ENCODE data around the gene SP140L. TPM values are rescaled to one million over a fixed set of nuclear protein-coding genes. Genes with fewer than 3 reads are reported as not detected.

Gene SP140L
- total RNA-seq, 3 donors from 2014 or later (not counting 1 experiment from before 2014, with no cell fraction given): 58.4 to 92.6 (median 73.4) TPM

DNA sequence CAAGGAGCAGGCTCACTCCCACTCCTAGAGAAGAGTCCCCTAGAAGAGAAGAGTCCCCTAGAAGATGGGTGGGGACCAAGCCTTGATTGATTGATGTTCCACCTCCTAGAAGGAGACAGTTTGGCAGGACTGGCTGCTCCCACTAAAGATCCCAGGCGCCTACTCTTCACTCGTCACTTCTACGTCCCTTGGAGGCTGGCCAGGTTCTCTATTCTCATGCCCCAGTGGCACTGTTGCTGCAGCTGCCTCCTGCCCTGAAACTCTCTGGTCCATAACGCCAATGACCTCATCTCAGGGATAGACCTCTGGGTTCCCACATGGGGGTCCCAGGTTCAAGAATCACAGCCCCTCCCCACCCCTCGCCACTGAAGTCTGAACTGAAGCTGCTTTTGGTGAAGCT lies 2.5 kb upstream of the SP140L start:
- peaks cover 67 to 74% of the 10 kb centered on the region in 2 donors for H3K4me1 Mint-ChIP-seq
- DNase-seq (no peak), ATAC-seq (no peak)
- H3K9me3 Mint-ChIP-seq: no peaks in the 10 kb centered on the region
- peak overlapping the region; percentile 16 to 40 for H3K27ac Mint-ChIP-seq
- H3K4me3 Mint-ChIP-seq: no peak overlapping the region
- Histone ChIP-seq H3K4me1 (ENCODE audit: control insufficient read depth, insufficient read depth, low read length) (peaks cover 40% of the 10 kb centered on the region), H3K27me3 (ENCODE audit: control insufficient read depth, insufficient read depth, low read length) (no peaks in the 10 kb centered on the region), H3K4me3 (ENCODE audit: low read length) (no peak overlapping the region), H3K27ac (ENCODE audit: low read length) (no peak overlapping the region), H3K9me3 (ENCODE audit: control insufficient read depth, insufficient read depth, low read length) (no peaks in the 10 kb centered on the region), H3K36me3 (ENCODE audit: control insufficient read depth, insufficient read depth, low read length) (no peaks in the 10 kb centered on the region)
- intact Hi-C loops (cut with micrococcal nuclease): no loop called here
- WGBS (ENCODE audit: insufficient coverage): 88% methylated on average over 5 of the region's 5 CpGs
- no peaks in the 10 kb centered on the region for H3K27me3 Mint-ChIP-seq (ENCODE audit: low read depth in 2 of 2)
- TF ChIP-seq, protein P1, sequence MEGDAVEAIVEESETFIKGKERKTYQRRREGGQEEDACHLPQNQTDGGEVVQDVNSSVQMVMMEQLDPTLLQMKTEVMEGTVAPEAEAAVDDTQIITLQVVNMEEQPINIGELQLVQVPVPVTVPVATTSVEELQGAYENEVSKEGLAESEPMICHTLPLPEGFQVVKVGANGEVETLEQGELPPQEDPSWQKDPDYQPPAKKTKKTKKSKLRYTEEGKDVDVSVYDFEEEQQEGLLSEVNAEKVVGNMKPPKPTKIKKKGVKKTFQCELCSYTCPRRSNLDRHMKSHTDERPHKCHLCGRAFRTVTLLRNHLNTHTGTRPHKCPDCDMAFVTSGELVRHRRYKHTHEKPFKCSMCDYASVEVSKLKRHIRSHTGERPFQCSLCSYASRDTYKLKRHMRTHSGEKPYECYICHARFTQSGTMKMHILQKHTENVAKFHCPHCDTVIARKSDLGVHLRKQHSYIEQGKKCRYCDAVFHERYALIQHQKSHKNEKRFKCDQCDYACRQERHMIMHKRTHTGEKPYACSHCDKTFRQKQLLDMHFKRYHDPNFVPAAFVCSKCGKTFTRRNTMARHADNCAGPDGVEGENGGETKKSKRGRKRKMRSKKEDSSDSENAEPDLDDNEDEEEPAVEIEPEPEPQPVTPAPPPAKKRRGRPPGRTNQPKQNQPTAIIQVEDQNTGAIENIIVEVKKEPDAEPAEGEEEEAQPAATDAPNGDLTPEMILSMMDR (IDR thresholded peaks at IDR 0.05): no peak
- peaks cover 8% of the 10 kb centered on the region for H3K36me3 Mint-ChIP-seq

DNA sequence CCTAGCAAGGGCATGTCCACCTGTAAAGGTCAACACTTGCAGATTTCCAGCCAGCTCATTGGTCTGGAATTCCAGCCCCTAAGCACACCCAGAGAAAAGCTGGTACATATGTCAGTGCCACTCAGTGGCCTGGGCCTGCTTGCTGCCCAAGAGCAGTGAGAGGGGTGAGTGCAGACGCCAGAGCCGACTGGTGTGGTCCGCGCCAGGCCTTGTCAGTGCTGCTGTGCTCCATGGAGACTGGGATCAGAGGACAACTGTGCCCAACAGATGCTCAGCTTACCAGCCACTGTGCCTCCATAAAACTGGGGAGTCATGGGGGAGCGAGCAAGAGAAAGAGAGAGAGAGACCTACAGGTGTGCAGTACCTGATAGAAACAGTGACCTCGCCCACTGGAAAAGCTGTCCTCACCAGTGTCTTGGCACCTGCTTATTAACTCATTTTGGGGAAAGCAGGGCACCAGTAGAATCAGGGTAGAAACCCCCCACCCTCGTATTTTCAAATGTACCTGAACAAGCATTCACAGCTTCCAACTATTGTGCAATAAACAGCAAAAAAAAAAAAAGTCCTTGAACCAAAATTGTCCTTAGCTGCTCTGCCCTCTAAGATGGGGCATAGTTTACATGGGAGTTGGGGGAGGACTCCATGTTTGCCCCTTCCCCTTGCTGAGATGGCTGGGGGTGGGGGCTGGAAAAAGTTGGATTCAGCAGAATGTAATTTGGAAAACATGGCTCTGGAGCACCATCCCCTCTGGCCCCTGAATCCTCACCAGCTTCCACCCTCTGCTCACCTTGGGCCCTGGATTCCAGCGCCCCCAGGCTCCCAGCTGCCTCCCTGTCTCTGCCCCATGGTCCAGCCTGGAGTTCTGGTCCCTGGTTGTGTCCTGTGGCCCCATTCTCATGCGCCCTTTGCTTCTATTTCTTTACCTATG lies 1.4 kb upstream of the SP140L start:
- ATAC-seq (no peak), DNase-seq (no peak)
- H3K4me3 Mint-ChIP-seq: peak overlapping the region; percentile 78
- H3K36me3 Mint-ChIP-seq: peaks cover 17% of the 10 kb centered on the region
- TF ChIP-seq, protein P1 (IDR thresholded peaks at IDR 0.05): no peak
- peaks cover 72 to 76% of the 10 kb centered on the region in 2 donors for H3K4me1 Mint-ChIP-seq
- no peaks in the 10 kb centered on the region for H3K9me3 Mint-ChIP-seq
- Histone ChIP-seq H3K4me1 (ENCODE audit: control insufficient read depth, insufficient read depth, low read length) (peaks cover 40% of the 10 kb centered on the region), H3K27me3 (ENCODE audit: control insufficient read depth, insufficient read depth, low read length) (no peaks in the 10 kb centered on the region), H3K27ac (ENCODE audit: low read length) (no peak overlapping the region), H3K4me3 (ENCODE audit: low read length) (no peak overlapping the region), H3K36me3 (ENCODE audit: control insufficient read depth, insufficient read depth, low read length) (peaks cover under 1% of the 10 kb centered on the region), H3K9me3 (ENCODE audit: control insufficient read depth, insufficient read depth, low read length) (no peaks in the 10 kb centered on the region)
- H3K27me3 Mint-ChIP-seq (ENCODE audit: low read depth in 2 of 2): no peaks in the 10 kb centered on the region
- intact Hi-C loops (cut with micrococcal nuclease): loop anchor here (5.0 kb wide), 2 partner anchors 92 to 98 kb away; partner anchors contain the start of genes SP100 and SP140
- peak overlapping the region; percentile 71 to 98 for H3K27ac Mint-ChIP-seq
- 93% methylated on average over 7 of the region's 9 CpGs for WGBS (ENCODE audit: insufficient coverage)

DNA sequence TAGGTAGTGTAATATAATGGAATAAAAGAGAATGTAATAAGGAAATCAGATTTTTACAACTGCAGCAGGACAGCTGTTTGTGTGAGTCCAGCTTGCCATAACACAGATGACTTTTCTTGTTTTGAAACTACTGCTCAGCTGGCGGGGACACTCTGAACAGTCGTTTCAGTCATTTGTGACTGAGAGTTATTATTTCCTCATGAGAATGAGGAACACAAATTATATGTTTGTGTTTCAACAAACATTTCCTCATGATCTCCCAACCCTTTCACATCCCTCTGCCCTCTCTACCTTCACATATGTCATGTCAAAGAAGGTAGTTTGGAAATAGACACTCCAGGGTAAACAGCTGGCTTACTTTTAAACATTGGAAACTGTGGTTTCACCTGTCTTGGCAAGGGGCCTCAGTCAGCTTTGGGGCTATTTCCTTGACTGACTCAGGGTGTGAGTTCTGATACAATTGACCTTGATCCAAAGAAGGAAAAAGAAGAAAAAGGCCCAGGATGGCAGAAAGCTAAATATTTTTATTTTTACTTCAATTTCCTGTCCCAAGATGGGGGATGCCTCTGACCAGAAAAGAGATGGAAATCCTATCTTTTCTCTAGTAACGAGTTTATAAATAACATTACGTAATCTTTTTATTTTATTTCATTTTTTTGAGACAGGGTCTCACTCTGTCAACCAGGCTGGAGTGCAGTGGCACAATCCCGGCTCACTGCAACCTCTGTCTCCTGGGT lies 593 bp downstream of the SP140L start:
- peak overlapping the region; percentile 97 for H3K27ac ChIP-seq (ENCODE audit: low read length)
- peak overlapping the region; percentile 98 for H3K4me3 Mint-ChIP-seq
- WGBS (ENCODE audit: insufficient coverage): 57% methylated on average over 4 of the region's 5 CpGs
- no peaks in the 10 kb centered on the region for H3K27me3 Mint-ChIP-seq (ENCODE audit: low read depth in 2 of 2)
- H3K4me1 ChIP-seq (ENCODE audit: control insufficient read depth, insufficient read depth, low read length): peaks cover 31% of the 10 kb centered on the region
- H3K27ac Mint-ChIP-seq: peak overlapping the region; percentile 98 to 99
- no peaks in the 10 kb centered on the region for H3K27me3 ChIP-seq (ENCODE audit: control insufficient read depth, insufficient read depth, low read length)
- peak overlapping the region; percentile 73 for H3K4me3 ChIP-seq (ENCODE audit: low read length)
- peaks cover 10% of the 10 kb centered on the region for H3K36me3 ChIP-seq (ENCODE audit: control insufficient read depth, insufficient read depth, low read length)
- TF ChIP-seq, protein P1 (IDR thresholded peaks at IDR 0.05): no peak
- no peaks in the 10 kb centered on the region for H3K9me3 ChIP-seq (ENCODE audit: control insufficient read depth, insufficient read depth, low read length)
- H3K36me3 Mint-ChIP-seq: peaks cover 22% of the 10 kb centered on the region
- intact Hi-C loops (cut with micrococcal nuclease): loop anchor here (5.0 kb wide), 2 partner anchors 90 to 100 kb away; partner anchors contain the start of genes SP100 and SP140
- H3K9me3 Mint-ChIP-seq: no peaks in the 10 kb centered on the region
- ATAC-seq (peak; percentile 9 to 33 (median 18)), DNase-seq (peak in 1 of 2 donors; percentile 28)
- peaks cover 74 to 76% of the 10 kb centered on the region in 2 donors for H3K4me1 Mint-ChIP-seq
